Measurements from ENCODE around the gene RARRES2.
"Not testable (repeated sequence)": the region's sequence is repeated elsewhere in the genome, so short reads cannot be mapped to it uniquely, and the experiment has no call there.

RARRES2 gene

DNA sequence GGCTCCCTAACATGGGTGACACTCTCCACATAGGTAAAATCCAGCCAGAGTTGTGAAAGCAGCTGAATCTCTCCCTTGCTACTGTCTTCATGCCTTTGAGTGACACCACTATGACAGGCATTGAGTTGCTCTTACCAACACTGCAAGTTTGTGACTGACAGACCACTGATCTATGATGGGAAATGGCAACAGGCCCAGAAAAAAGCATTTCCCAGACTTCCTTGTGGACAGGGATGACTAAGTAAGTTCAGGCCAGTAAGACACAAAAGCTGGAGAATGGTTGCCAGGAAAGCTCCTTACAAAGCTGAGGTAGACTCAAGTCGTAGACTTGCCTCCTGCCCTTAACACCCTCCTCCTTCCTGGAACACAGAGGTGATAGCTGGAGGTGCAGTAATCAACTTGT is 38.5 kb downstream of the RARRES2 start:
- ATAC-seq: peak; percentile 66

DNA sequence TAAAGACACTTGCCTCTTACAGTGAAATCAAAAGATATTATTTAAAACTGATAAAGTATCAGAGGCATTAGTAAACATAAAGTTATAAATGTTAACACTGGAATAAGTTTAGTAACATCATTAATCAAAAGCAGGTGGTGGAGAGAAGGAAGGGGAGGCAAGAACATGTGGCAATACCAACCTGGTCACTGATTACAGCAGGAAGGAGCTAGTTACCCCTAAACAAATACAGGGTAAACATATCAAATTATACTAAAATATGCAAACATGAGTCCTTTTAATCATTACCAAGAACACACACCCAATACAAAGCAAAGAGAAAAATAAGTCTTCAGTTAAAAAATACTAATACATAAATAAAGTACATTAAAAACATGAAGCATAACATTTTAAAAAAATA is 43.5 kb downstream of the RARRES2 start:
- not testable (repeated sequence) for ATAC-seq

DNA sequence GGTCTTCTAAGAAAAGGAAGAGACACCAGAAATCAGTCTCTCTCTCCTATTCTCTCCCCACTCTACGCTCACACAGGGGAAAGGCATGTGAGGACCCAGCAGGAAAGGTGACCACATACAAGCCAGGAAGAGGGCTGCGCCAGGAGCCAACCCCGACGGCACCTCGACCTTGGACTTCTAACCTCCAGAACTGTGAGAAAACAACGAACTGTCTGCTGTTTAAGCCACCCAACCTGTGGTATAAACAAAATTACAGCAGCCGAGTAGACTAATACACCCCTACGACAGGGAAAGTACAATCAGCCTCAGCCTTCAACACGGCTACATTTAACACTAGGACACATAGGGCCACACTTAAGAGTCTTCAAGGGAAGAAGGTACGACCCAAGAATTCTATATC is 44.6 kb downstream of the RARRES2 start:
- ATAC-seq: not testable (repeated sequence)

DNA sequence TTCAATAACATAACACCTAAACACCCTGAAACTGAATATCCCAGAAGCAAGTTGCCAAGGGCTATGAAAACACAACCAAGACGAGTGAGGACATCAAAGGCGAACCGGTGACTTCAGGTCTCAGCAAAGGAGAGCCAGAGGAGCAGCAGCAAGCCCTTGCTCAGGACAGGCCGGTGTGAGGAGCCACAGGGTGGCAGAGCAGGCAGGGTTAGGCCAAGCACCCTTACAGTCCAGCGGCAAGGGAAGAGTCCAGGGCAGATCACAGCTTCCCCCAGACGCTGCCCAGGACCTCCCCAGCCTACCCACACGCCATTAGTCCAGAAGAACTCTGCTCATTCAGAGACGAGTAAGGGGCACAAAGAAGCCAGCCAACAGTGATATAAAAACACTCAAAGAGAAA is 45.8 kb downstream of the RARRES2 start:
- peak; percentile 63; the same call in 1 of the 3 replicates for ATAC-seq

DNA sequence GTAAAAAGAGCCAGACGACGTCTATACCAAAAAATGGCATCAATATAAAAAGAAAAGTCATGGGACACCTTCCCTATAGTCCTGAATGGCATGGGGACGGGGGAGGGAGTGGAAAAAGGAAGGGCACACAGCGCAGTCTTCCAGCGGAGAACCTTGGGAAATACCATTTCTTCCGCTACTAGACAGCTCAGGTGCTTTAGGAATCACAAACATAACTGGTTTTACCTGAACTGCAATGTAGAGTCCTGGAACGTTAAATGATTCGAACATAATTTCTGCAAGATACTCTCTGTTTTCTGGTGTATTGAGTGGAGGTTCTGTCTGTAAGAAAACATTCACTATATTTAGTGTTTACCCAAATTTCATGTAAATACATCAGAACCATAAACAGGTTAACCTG is 46.4 kb downstream of the RARRES2 start:
- not testable (repeated sequence) for ATAC-seq

DNA sequence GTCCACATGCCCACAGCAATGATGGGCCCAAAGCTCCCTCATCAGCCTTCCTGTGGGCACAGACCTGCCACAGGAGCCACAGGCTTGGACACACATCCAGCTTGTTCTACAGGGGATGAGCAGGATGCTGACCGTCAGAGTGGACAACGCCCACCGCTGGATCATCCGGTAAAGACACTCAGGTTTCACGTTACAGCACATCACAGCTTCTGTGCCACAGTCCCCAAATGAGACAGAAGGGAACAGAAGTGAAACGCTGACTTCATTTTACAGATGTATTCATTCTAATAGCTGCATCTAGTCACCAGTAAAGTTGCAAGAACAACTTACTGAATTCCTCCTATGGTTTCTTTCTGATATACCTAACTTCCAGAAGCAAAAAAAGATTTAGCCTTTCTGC is 51.1 kb downstream of the RARRES2 start:
- not testable (repeated sequence) for ATAC-seq

DNA sequence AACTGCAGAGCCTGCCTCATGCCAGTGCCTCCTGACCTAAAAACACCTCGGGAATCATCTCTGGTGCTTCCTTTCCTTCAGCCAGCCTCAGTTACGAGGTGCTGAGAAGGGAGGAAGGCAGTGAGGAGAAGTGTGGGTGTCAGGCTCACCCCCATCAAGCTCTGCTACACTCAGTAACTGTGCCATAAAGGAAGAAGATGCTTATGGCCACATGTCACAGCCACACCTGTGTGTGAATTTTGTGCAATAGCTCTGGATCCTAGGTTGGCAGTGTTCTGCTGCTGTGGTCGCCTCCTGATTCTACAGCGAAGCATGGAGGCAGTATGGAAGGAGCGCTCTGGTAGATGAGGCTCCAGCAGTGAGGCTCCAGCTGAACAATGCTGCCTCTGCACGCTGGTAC is 52.6 kb downstream of the RARRES2 start:
- not testable (repeated sequence) for ATAC-seq

All from SK-N-SH treated with all-trans-retinoic acid at 6 μM for 48 hours (cell line).